Transverse colon (tissue), 4 donors: ENCODE results near the gene INCENP. TPM values are rescaled to one million over a fixed set of nuclear protein-coding genes. Genes with fewer than 3 reads are reported as not detected.

Experiments
- DNase-seq: peaks from one replicate; pipeline ENCODE4 v3.0.0-alpha.2; 2019
- H3K27ac ChIP-seq, 4 donors: fragments of 200-600 bp; sonication (generic); 2 replicates each; pipeline ENCODE4 v1.5.1; 2016 to 2018; ENCODE audit warnings: inconsistent platforms in 4 of 4
- H3K27me3 ChIP-seq: fragments of 200-600 bp; sonication (generic); 2 replicates; pipeline ENCODE4 v1.5.1; 2017; ENCODE audit warnings: inconsistent platforms
- H3K36me3 ChIP-seq, 4 donors: fragments of 200-600 bp; sonication (generic); 2 replicates each; pipeline ENCODE4 v1.5.1; 2017 to 2019; ENCODE audit warnings: inconsistent platforms in 4 of 4
- H3K4me1 ChIP-seq, 4 donors: fragments of 200-600 bp; sonication (generic); 2 replicates each; pipeline ENCODE4 v1.5.1; 2017 to 2020; ENCODE audit warnings: inconsistent platforms in 4 of 4
- H3K4me3 ChIP-seq, 4 donors: fragments of 200-600 bp; sonication (generic); 1 replicate in 1 of 4; 2 replicates in 3 of 4; pipeline versions ENCODE4 v1.5.1 to v1.6.1; 2017 to 2019; ENCODE audit warnings: inconsistent platforms in 4 of 4
- H3K9me3 ChIP-seq, 2 donors: fragments of 200-600 bp; sonication (generic); 2 replicates each; pipeline ENCODE4 v1.5.1; 2017 to 2019; ENCODE audit warnings: inconsistent platforms in 2 of 2
- EP300 ChIP-seq: sonication (generic); formaldehyde crosslinking; IDR thresholded peaks from one replicate; pipeline ENCODE4 v1.6.1; 2017; ENCODE audit warnings: antibody characterized with exemption, low read depth
- POLR2A ChIP-seq: fragments of 450-650 bp; IDR thresholded peaks from one replicate; pipeline ENCODE4 v1.6.1; 2016; ENCODE audit warnings: antibody characterized with exemption, mild to moderate bottlenecking, moderate library complexity
- POLR2AphosphoS5 ChIP-seq, 3 donors: sonication (generic); formaldehyde crosslinking; IDR thresholded peaks; one replicate each; pipeline ENCODE4 v1.6.1; 2016; ENCODE audit warnings: antibody characterized with exemption in 3 of 3
- WGBS, 2 donors: methylation state at CpG; one replicate each; pipeline ENCODE4 v1.1.5; 2018; ENCODE audit warnings: low coverage in 1 of 2; 5-methylcytosine and 5-hydroxymethylcytosine counted together
- in situ Hi-C, 4 donors: fragments of 200-750 bp; cut with MboI; loops; one replicate each; pipeline versions ENCODE4 v1.15.0 to v1.15.1; 2017; ENCODE audit warnings: low sequenced_read_pairs in 3 of 4, low pct_ligation_motif_present in 1 of 4, low pct_unique_long_range_greater_than_20kb in 1 of 4
- intact Hi-C: fragments of 100-400 bp; cut with DNase I; formaldehyde crosslinking; loops from one replicate; pipeline ENCODE4 v1.15.1; 2023; ENCODE audit warnings: low total_unique reads
- total RNA-seq, 4 donors: library from RNA; depleted of rRNA; stranded (reverse); fragments of >200 nt; gene quantifications; one replicate each; pipeline ENCODE4 v1.1.0, GENCODE V29; 2016
- TF ChIP-seq, protein P1 (sequence below), 5 experiments: fragments of 200-600 bp in 3 of 5; fragments of 450-650 bp in 2 of 5; sonication (generic) in 3 of 5; IDR thresholded peaks; 1 replicate in 2 of 5; 2 replicates in 3 of 5; pipeline ENCODE4 v1.5.1; 2016 to 2017; ENCODE audit warnings: antibody characterized with exemption in 5 of 5, inconsistent platforms in 3 of 5, mild to moderate bottlenecking in 2 of 5, moderate library complexity in 1 of 5

The INCENP gene
- total RNA-seq, 4 donors from 2014 or later = 10.5 to 38.9 (median 26.1) TPM

DNA sequence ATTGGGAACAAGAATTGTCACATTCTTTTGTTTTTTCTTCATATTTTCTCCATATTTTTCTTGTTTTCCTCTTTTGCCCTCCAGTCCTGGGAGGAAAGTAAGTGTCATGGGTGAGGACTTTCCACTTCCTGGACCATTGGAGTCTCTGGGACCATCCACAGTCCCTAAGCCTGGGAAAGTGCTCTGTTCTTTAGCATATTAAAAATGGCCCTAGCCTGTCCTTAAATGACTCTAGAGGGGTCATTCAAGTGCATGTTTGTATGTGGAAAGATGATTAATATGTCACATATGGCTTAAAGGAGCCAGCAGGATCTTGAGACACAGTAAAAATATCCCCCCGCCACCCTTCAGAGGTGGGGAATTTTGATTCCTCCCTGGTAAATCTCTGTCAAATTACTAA, 46.1 kb downstream of the INCENP start:
- H3K27me3 ChIP-seq = peaks cover 50% of the 10 kb centered on the region
- TF ChIP-seq POLR2A = no peak
- TF ChIP-seq EP300 = no peak
- TF ChIP-seq, protein P1, sequence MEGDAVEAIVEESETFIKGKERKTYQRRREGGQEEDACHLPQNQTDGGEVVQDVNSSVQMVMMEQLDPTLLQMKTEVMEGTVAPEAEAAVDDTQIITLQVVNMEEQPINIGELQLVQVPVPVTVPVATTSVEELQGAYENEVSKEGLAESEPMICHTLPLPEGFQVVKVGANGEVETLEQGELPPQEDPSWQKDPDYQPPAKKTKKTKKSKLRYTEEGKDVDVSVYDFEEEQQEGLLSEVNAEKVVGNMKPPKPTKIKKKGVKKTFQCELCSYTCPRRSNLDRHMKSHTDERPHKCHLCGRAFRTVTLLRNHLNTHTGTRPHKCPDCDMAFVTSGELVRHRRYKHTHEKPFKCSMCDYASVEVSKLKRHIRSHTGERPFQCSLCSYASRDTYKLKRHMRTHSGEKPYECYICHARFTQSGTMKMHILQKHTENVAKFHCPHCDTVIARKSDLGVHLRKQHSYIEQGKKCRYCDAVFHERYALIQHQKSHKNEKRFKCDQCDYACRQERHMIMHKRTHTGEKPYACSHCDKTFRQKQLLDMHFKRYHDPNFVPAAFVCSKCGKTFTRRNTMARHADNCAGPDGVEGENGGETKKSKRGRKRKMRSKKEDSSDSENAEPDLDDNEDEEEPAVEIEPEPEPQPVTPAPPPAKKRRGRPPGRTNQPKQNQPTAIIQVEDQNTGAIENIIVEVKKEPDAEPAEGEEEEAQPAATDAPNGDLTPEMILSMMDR (IDR thresholded peaks at IDR 0.05) = no peak
- TF ChIP-seq POLR2AphosphoS5 (IDR thresholded peaks at IDR 0.05) = no peak
- H3K4me3 ChIP-seq = no peak overlapping the region
- intact Hi-C loops (loop anchor here (5.0 kb wide), 1 partner anchor 137 kb away; no protein-coding TSS in a partner anchor), in situ Hi-C loops (loop anchor here in 2 of 4 donors (10.0 kb wide), 1 partner anchor 145 kb away; no protein-coding TSS in a partner anchor)
- DNase-seq = no peak
- H3K27ac ChIP-seq = no peak overlapping the region
- WGBS, 2 donors = 78% methylated on average over 1 of the region's 1 CpG; no CpG with 5 or more reads in 1 of the 2 donors
- no peaks in the 10 kb centered on the region for H3K36me3 ChIP-seq
- H3K9me3 ChIP-seq = no peaks in the 10 kb centered on the region
- peaks cover 0 to 7% (median 2%) of the 10 kb centered on the region in 4 donors for H3K4me1 ChIP-seq

DNA sequence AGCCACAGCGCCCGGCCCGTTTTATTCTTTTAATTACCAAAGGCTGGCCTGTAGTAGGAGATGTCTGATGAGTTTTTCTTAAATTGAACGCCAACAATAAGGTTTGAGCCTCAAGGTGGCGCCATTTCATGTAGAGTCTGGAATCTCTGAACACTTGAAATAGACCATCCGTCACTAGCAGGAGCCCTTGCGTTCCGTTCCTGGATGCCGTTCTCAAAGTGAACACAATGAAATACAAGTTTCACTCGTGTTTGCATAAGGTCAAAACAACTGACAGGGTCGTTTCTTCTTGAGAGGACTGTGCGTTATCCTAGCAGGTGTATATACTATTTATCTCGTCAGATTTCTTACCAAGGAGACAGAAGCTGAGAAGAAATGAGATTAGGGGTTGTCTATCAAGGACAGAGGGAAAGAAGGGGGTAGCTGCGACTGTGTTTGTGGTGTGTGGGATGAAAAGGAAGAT, 47.5 kb downstream of the INCENP start:
- 3 to 14% methylated on average over 1 to 14 of the region's 14 CpGs for WGBS, 2 donors
- Histone ChIP-seq H3K9me3 (no peaks in the 10 kb centered on the region), H3K27me3 (peaks cover 59% of the 10 kb centered on the region), H3K36me3 (no peaks in the 10 kb centered on the region), H3K27ac (no peak overlapping the region), H3K4me3 (no peak overlapping the region), H3K4me1 (peaks cover 0 to 7% (median 2%) of the 10 kb centered on the region in 4 donors)
- TF ChIP-seq, protein P1 (IDR thresholded peaks at IDR 0.05) = peak; percentile 58 to 73 (median 72)
- TF ChIP-seq POLR2A = no peak
- intact Hi-C loops = no loop called here
- DNase-seq = peak; percentile 85
- in situ Hi-C loops = loop anchor here in 2 of 4 donors (10.0 kb wide), 1 partner anchor 144 kb away; no protein-coding TSS in a partner anchor

DNA sequence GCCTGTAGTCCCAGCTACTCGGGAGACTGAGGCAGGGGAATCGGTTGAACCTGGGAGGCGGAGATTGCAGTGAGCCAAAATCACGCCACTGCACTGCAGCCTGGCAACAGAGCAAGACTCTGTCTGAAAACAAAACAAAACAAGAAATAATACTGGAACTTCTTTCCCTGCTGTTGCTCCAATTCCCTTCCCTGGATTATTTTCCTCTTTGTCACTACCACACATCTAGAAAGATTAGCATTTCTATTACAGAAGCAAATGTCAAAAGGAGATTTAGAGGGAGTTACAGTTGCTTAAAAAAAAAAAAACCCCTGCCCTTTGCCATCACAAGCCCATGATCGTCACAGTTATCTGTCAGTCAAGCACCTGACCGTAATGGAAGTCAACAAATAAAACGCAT, 48.5 kb downstream of the INCENP start:
- Histone ChIP-seq H3K4me1 (peaks cover 0 to 7% (median 2%) of the 10 kb centered on the region in 4 donors), H3K9me3 (no peaks in the 10 kb centered on the region), H3K27ac (no peak overlapping the region), H3K27me3 (peaks cover 59% of the 10 kb centered on the region), H3K4me3 (no peak overlapping the region), H3K36me3 (no peaks in the 10 kb centered on the region)
- DNase-seq = no peak
- intact Hi-C loops = no loop called here
- TF ChIP-seq, protein P1 (IDR thresholded peaks at IDR 0.05) = no peak
- TF ChIP-seq POLR2AphosphoS5 (IDR thresholded peaks at IDR 0.05) = no peak
- no peak for TF ChIP-seq EP300
- TF ChIP-seq POLR2A = no peak
- in situ Hi-C loops = loop anchor here in 2 of 4 donors (10.0 kb wide), 1 partner anchor 143 kb away; no protein-coding TSS in a partner anchor
- 24 to 51% methylated on average over 3 to 7 of the region's 7 CpGs for WGBS, 2 donors

DNA sequence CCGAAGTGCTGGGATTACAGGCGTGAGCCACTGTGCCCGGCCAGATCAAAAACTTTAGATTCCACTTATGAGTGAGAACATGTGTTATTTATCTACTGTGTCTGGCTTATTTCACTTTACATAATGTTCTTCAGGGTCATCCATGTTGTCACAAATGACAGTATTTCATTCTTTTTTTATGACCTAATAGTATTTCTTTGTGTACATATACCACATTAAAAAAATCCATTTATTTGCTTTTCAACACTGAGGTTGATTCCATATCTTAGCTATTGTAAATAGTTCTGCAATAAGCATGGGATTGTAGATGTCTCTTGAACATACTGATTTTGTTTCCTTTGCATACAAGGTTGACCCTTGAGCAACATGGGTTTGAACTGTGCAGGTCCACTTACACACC, 53.0 kb downstream of the INCENP start:
- Histone ChIP-seq H3K4me1 (no peaks in the 10 kb centered on the region), H3K9me3 (no peaks in the 10 kb centered on the region), H3K4me3 (no peak overlapping the region), H3K27me3 (peaks cover 58% of the 10 kb centered on the region), H3K36me3 (no peaks in the 10 kb centered on the region), H3K27ac (no peak overlapping the region)
- DNase-seq = no peak
- intact Hi-C loops (no loop called here), in situ Hi-C loops (loop anchor here in 2 of 4 donors (10.0 kb wide), 1 partner anchor 138 kb away; no protein-coding TSS in a partner anchor)
- no peak for TF ChIP-seq EP300
- no peak for TF ChIP-seq POLR2AphosphoS5 (IDR thresholded peaks at IDR 0.05)
- TF ChIP-seq, protein P1 (IDR thresholded peaks at IDR 0.05) = no peak
- no peak for TF ChIP-seq POLR2A
- 29 to 34% methylated on average over 3 of the region's 3 CpGs for WGBS, 2 donors
